Testis (tissue), 3 donors: ENCODE measurements around the gene DBP. TPM values are rescaled to one million over a fixed set of nuclear protein-coding genes. Genes with fewer than 3 reads are reported as not detected.

ENCODE experiments used
- DNase-seq: peaks from one replicate; pipeline ENCODE4 v3.0.0-alpha.2; 2019
- H3K27ac ChIP-seq, 2 donors: fragments of 200-600 bp; sonication (generic); one replicate each; pipeline ENCODE4 v1.5.1; 2019
- H3K27me3 ChIP-seq: fragments of 200-600 bp; sonication (generic); one replicate; pipeline ENCODE4 v1.5.1; 2019
- H3K36me3 ChIP-seq: fragments of 200-600 bp; sonication (generic); one replicate; pipeline ENCODE4 v1.5.1; 2017; ENCODE audit warnings: low read depth; ENCODE audit errors: missing control alignments
- H3K4me1 ChIP-seq: fragments of 200-600 bp; sonication (generic); one replicate; pipeline ENCODE4 v1.5.1; 2019
- H3K4me3 ChIP-seq, 2 donors: fragments of 200-600 bp; sonication (generic); one replicate each; pipeline ENCODE4 v1.5.1; 2017 to 2019
- H3K9me3 ChIP-seq: fragments of 200-600 bp; sonication (generic); one replicate; pipeline ENCODE4 v1.5.1; 2017
- CTCF ChIP-seq, 3 experiments: fragments of 450-650 bp in 2 of 3; fragments of 200-600 bp in 1 of 3; sonication (generic) in 1 of 3; IDR thresholded peaks; one replicate each; pipeline ENCODE4 v1.5.1; 2016 to 2019; ENCODE audit warnings: antibody characterized with exemption in 3 of 3, mild to moderate bottlenecking in 2 of 3, moderate library complexity in 1 of 3
- POLR2A ChIP-seq: fragments of 450-650 bp; IDR thresholded peaks from one replicate; pipeline ENCODE4 v1.6.1; 2017; ENCODE audit warnings: antibody characterized with exemption, mild to moderate bottlenecking, moderate library complexity
- WGBS, 2 donors: methylation state at CpG; one replicate each; pipeline ENCODE4 v1.1.5; 2018; 5-methylcytosine and 5-hydroxymethylcytosine counted together
- intact Hi-C: fragments of 100-400 bp; cut with DNase I; formaldehyde crosslinking; loops from one replicate; pipeline ENCODE4 v1.15.1; 2023; ENCODE audit warnings: low total_unique reads
- polyA plus RNA-seq: library from polyadenylated mRNA; stranded (reverse); fragments of 350-450 nt; fragmentation: Illumina TruSeq; extraction: RNeasy Lipid Tissue Mini Kit (QIAGEN cat#74804); gene quantifications from one replicate; pipeline ENCODE4 v1.2.3, GENCODE V29; 2014; ENCODE audit warnings: low read depth, low replicate concordance; ENCODE audit not compliant: insufficient read depth
- total RNA-seq, 2 donors: library from RNA; depleted of rRNA; stranded (reverse); fragments of >200 nt; gene quantifications; one replicate each; pipeline ENCODE4 v1.2.3, GENCODE V29; 2016

DBP gene
- total and polyA plus RNA-seq, 3 donors from 2014 or later: 30.4 to 51.0 (median 48.9) TPM

- Histone ChIP-seq H3K27me3 (no peaks in the 10 kb centered on the region), H3K4me1 (peaks cover 4% of the 10 kb centered on the region), H3K9me3 (no peaks in the 10 kb centered on the region), H3K27ac (peak overlapping the region in 1 of 2 donors; percentile 23), H3K36me3 (no peaks in the 10 kb centered on the region), H3K4me3 (no peak overlapping the region)
- intact Hi-C loops: no loop called here
- DNase-seq: no peak
- no peak for TF ChIP-seq CTCF (IDR thresholded peaks at IDR 0.05)
- TF ChIP-seq POLR2A: no peak
- WGBS, 2 donors: 43 to 46% methylated on average over 16 of the region's 16 CpGs
Measured at GRCh38 chr19:48656840-48657474, 19.8 kb upstream of the DBP start.

DNA sequence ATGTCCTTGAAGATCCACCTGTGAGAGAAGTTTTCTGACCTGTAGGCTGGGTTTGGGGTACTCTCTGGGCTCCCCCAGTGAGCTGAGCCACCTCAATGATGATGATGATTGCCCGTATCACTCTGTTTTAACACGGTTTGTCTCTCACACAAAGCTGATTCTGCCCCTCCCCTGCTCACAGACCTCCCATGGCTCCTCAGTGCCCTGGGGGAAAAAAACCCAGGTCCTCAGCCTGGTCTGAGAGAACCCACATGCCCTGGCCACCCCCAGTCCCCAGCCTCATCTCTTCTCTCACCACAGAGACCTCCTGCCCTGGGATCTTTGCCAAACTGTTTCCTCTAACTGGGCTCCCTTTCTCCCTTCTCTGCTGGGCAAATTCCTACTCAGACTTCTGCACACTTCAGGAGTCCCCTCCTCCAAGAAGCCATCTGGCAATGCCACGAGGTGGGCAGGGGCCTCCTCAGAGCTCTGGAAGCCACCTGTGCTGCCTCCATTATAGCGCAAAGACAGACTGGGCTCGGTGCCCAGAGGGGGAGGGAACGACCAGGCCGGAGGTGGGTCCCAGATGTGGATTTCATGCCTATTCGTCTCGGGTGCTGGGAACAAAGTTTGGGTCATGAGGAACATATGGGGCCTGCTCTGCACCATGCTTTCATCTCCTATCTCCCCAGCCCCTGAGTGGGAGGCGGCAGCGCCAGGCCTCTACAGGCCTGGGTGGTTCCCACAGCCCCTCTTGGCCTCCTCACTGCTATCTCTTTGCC, 17.3 kb upstream of the DBP start:
- no peak for DNase-seq
- no peak overlapping the region for H3K4me3 ChIP-seq
- no peaks in the 10 kb centered on the region for H3K9me3 ChIP-seq
- H3K27ac ChIP-seq: no peak overlapping the region
- H3K4me1 ChIP-seq: no peaks in the 10 kb centered on the region
- H3K36me3 ChIP-seq: no peaks in the 10 kb centered on the region
- 49 to 58% methylated on average over 11 of the region's 11 CpGs for WGBS, 2 donors
- TF ChIP-seq CTCF (IDR thresholded peaks at IDR 0.05): no peak
- TF ChIP-seq POLR2A: no peak
- intact Hi-C loops: no loop called here
- no peaks in the 10 kb centered on the region for H3K27me3 ChIP-seq

DNA sequence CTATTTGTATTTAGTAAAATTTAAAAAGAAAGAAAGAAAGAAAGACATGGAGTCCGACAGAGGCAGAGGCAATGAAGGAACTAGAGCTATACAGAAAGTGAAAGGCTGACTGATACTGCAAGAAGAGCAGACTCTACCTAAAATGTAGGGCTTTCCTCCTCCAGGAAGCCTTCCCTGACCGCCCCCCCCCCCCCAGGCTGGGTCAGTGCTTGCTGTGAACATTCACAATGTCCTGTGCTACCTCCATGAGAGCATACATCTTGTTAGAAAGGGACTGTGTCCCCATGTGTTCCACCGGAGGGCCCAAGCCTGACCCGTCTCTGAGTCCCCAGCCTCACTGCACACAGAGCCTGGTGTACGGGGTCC, 14.5 kb upstream of the DBP start:
- Histone ChIP-seq H3K27ac (no peak overlapping the region), H3K4me1 (no peaks in the 10 kb centered on the region), H3K4me3 (no peak overlapping the region), H3K27me3 (no peaks in the 10 kb centered on the region), H3K36me3 (no peaks in the 10 kb centered on the region), H3K9me3 (no peaks in the 10 kb centered on the region)
- DNase-seq: no peak
- WGBS, 2 donors: 83 to 96% methylated on average over 2 to 5 of the region's 5 CpGs
- TF ChIP-seq POLR2A (no peak), CTCF (IDR thresholded peaks at IDR 0.05) (no peak)
- intact Hi-C loops: no loop called here

- TF ChIP-seq POLR2A (no peak), CTCF (IDR thresholded peaks at IDR 0.05) (no peak)
- Histone ChIP-seq H3K36me3 (no peaks in the 10 kb centered on the region), H3K4me3 (no peak overlapping the region), H3K27ac (no peak overlapping the region), H3K9me3 (no peaks in the 10 kb centered on the region), H3K4me1 (no peaks in the 10 kb centered on the region), H3K27me3 (no peaks in the 10 kb centered on the region)
- 94 to 95% methylated on average over 12 of the region's 12 CpGs for WGBS, 2 donors
- no peak for DNase-seq
- intact Hi-C loops: no loop called here
Measured at GRCh38 chr19:48650974-48651682, 13.9 kb upstream of the DBP start.
